Measurements from ENCODE around the gene SMIM26.
A peak's percentile ranks its signal among the peaks of the same experiment; 100 is the strongest.

Gene SMIM26

DNA sequence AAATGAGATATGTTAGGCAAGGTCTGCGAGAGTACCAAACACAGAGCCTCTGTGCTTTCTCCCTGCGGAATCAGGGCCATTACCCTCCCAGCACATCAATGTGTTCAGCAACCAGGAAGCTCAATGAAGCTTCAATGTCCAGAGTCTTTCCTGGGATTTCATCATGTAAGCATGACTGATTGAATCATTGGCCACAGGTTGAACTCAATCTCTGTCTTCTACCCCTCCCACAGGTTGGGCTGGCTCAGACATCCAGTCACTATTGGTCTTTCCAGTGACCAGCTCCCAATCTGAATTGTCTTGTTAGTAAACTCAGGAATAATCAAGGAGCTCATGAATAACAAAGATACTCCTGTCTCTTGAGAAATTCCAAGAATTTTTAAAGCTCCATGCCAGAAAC lies 17.9 kb downstream of the SMIM26 start:
- peak; percentile 23 for DNase-seq (ENCODE audit: low spot score)

DNA sequence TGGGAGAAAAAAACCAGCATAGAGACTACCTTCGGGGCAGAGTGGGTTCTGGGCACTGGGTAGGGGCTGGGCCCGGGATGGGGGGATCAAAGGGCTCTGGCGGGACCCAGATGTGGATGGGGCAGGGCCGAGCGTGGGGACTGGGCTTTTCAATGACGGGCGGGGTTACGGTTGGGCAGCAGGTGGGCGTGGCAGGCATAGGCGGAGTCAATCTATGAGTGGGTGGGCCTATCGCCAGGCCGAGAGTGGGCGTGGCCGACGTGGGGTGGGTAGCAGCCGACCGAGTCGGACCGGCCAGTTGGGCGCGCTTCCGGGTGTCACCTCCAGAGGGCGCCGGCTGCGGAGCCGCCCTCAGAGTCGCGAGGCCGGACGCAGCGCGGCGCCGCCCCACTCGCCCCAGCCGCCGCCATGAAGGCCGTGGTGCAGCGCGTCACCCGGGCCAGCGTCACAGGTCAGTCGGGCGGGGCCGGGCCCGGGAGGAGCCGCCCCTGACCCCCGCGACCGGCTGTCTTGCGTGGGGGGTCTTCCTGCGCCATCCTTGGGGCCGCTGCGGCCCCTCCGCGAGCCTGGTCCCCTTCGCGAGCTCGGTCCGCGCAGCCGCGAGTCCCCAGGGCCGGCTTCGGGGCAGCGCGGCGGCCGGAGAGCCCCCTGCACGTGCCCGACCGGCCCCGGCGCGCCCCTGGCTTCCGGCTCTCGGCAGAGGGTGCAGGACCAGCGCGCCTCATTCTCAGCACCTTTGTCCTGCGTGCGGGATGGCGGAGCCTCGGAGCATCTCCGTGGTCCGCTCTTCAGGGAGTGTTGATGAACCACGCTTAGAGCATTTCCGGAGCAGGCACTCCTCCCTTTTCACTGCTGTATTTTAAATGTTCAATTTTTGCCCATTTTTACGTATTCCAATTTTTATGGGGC lies 20.7 kb downstream of the SMIM26 start, which contains the start of gene DTD1:
Gene DTD1, plus strand, starts transcription at position 390 of the 909 bp plus-strand sequence. Its CDS starts 19 bp downstream, at position 409.
- DNase-seq (ENCODE audit: low spot score) = peak; percentile 94

DNA sequence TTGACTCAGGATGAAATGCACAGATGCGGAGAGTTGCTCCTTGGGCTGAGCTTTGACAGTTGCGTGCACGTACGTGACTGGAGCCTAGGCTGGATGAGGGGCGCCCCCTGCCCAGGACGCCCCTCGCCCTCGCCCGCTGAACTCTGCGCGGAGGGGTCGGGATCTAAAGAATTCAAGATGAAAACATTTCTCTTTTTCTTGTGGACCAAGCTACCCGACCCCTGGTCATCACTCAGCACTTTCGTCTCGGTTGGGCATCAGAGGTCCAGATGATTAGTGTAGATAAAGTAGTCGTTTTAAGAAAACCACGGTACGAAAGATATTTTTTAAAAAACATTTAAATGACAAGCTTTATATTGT lies 21.3 kb downstream of the SMIM26 start:
- peak; percentile 14 for DNase-seq (ENCODE audit: low spot score)

DNA sequence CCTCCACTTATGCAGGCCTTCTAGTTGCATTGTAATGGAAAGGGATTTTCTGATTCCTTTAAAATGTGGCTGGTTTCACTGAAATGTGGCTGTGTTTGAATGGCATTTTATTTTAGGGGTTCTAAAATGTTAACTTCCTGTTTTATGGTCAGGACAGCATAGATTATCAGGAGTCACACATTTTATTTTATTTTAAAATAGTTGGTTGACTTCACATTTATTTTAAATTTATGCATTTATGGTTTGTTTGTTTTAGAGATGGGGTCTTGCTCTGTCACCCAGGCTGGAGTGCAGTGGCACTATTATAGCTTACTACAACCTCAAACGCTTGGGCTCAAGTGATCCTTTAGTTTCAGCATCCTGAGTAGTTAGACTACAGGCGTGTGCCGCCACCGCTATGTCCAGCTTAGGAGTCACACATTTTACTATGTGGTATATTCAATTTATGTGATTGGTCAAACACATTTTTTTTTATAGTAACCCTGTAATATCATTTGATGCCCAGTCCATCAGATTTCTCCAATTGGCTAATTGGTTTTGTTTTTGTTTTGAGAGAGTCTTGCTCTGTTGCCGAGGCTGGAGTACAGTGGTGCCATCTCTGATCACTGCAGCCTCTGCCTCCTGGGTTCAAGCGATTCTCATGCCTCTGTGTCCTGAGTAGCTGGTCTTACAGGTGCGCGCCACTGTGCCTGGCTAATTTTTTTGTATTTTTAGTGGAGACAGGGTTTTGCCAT lies 22.9 kb downstream of the SMIM26 start:
- no peak for DNase-seq (ENCODE audit: low spot score)

DNA sequence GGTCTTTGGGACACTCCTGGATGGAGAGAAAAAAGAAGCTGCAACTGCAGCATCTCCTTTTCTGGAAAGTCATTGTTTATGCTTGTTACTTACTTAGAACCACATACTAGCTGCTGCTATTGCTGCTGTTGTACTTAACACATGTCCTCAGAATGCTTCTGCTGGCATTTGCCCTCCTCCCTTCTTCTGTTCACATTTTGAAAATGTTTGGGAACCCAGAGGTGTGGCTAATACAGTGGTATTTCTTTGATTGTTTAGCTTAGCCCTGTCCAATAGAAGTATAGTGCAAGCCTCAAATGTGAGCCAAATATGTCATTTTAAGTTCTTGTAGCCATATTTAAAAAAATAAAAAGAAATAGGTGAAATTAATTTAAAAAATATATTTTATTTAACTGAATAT lies 29.0 kb downstream of the SMIM26 start:
- no peak for DNase-seq (ENCODE audit: low spot score)

DNA sequence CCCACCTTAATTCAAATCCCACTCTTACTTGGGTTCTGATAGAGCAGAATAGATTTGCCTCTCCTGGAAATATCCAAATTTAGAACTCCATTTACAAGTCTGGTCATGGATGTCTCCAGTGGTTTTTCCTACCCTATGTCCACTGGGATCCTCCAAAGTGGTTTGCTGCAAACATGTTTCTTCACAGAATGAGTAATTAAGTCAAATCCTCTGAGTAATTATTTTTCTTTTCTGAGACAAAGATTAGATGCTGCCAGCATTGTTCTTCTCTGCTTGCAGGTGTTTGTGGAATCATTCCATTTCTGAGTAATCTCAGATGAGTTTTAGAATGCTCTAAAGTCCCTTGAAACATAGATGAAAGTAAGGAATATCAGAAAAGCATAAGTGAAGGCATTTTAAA lies 42.5 kb downstream of the SMIM26 start:
- DNase-seq (ENCODE audit: low spot score) = no peak

DNA sequence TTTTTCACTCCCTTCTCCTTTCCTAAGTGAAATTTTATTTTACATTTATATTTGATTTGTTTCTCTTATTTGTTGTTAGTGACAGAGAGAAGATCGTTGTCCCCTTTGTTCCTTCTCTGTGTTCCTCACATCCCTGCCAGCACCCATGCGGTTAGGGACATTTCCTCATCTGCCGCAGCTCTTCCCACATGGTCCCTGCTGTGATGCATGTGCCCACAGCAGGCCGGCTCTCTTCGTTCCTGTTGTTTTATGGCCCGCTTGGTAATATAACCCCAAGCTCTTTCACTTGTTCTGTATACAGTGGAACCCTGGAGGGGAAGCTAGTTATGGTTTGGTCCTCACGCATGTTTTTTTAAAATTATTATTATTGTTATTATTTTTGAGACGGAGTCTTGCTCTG lies 44.3 kb downstream of the SMIM26 start:
- peak; percentile 21 for DNase-seq (ENCODE audit: low spot score)

DNA sequence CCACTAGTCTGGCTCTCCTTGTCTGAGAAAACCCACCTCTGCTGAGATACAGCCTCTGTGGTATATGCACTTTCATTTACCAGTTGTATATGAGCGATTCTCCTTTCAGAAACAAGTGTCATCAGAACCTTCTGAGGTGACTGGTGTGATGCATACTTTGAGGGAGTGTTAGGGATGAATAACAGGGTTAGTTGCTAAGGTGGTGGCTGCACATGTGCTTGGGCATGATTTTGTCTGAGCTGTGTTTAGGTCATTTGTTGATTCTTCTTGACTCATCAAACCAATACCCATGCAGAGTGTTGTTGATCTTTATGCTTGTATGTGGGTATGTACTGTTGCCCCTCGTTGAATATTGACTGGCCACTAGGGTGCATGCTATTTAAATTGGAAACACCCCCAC lies 46.3 kb downstream of the SMIM26 start:
- no peak for DNase-seq (ENCODE audit: low spot score)

DNA sequence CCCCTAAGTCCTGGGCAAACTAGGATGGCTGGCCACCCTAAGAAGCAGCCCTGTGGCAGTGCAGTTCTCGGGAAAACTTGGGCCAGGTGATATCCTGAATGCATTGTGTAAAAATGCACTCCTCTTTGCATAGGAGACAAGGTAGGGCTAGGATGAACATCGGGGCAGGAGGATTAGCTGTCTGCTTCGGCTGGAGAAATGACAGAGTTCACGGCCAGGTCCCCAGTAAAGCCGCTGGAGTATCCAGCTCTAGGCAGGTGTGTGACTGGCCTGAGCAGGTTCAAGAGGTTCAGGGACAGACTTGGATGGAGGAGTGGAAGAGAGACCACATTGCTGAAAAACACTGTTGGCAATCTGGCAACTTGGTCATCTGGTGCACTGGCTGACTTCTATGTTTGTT lies 47.0 kb downstream of the SMIM26 start:
- no peak for DNase-seq (ENCODE audit: low spot score)

DNA sequence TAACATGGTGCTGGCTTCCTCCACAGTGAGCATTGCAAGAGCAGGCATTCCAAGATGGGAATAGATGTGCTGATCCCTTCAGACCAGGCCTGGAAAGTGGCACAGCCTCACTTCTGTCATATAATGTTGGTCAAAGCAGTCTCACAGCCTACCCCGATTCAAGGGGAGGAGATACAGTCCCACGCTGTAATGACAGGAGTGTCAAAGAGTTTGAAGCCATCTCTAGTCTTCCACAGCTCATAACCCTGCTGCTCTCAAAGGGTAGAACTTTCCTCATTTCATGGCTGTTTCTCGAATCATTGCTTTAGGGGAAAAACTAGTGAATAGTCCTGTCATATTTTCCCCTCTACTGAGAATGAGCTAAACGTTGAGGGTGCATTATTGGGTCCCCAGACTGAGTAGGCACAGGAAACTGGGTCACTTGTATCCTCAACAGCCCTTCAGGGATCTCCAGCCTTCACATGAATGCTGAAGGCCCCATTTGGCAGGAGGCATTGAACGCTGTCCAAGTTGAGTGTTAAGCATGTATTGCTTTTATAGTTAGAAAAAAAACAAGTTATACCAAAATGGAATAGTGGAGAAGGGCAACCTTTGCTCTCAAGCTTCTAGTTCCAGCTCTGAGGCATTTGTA lies 47.9 kb downstream of the SMIM26 start:
- DNase-seq (ENCODE audit: low spot score) = no peak
